ENCODE data around the gene UNC93A.

Gene UNC93A

DNA sequence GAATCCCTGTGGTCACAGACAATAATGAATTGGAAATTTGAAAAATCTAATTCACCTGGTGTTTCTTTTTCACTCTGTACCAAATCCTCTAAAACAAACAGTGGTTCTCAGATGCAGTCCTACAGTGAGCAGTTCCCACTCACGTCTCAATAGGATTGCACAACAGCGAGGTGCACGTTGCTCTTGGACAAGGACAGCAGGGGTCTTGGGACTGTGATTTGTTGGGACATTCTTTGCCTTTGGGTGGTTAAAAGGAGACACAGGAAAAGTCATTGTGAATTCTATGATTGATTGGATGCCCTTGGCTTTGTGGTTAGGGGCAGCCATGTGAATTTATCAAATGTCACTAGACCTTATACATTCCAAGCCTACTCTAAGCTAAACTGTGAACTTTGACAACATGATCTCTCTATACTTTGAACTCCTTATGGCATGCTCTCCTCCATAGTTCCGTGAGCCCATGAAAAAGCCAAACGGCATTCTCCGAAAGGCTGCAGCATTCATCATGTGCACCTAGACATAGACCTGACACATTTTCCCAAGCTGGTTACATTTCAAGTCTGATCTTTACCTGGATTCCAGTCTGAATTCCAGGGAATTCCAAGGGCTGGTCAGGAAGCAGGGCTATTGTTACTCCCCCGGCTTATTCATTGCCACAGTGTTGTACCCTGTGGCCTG, 647 bp downstream of the UNC93A start:
- no peak for TF ChIP-seq HDGF (IDR thresholded peaks at IDR 0.05; ENCODE audit: borderline replicate concordance)
- no peak for TF ChIP-seq ZNF384 (IDR thresholded peaks at IDR 0.05)
- TF ChIP-seq, protein P1, sequence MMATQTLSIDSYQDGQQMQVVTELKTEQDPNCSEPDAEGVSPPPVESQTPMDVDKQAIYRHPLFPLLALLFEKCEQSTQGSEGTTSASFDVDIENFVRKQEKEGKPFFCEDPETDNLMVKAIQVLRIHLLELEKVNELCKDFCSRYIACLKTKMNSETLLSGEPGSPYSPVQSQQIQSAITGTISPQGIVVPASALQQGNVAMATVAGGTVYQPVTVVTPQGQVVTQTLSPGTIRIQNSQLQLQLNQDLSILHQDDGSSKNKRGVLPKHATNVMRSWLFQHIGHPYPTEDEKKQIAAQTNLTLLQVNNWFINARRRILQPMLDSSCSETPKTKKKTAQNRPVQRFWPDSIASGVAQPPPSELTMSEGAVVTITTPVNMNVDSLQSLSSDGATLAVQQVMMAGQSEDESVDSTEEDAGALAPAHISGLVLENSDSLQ (IDR thresholded peaks at IDR 0.05): no peak
- TF ChIP-seq BHLHE40 (IDR thresholded peaks at IDR 0.05; ENCODE audit: borderline replicate concordance): no peak
- no peak for TF ChIP-seq NFRKB (IDR thresholded peaks at IDR 0.05)
- no peak for TF ChIP-seq FOXM1 (IDR thresholded peaks at IDR 0.05; ENCODE audit: borderline replicate concordance)
- TF ChIP-seq L3MBTL2 (conservative IDR thresholded peaks at IDR 0.05): no peak
- no peak for TF ChIP-seq SP1 (IDR thresholded peaks at IDR 0.05)
- POLR2A ChIA-PET: no interaction called here
- CTCF ChIA-PET: no interaction called here
- DNase-seq (ENCODE audit: extremely low spot score): no peak

DNA sequence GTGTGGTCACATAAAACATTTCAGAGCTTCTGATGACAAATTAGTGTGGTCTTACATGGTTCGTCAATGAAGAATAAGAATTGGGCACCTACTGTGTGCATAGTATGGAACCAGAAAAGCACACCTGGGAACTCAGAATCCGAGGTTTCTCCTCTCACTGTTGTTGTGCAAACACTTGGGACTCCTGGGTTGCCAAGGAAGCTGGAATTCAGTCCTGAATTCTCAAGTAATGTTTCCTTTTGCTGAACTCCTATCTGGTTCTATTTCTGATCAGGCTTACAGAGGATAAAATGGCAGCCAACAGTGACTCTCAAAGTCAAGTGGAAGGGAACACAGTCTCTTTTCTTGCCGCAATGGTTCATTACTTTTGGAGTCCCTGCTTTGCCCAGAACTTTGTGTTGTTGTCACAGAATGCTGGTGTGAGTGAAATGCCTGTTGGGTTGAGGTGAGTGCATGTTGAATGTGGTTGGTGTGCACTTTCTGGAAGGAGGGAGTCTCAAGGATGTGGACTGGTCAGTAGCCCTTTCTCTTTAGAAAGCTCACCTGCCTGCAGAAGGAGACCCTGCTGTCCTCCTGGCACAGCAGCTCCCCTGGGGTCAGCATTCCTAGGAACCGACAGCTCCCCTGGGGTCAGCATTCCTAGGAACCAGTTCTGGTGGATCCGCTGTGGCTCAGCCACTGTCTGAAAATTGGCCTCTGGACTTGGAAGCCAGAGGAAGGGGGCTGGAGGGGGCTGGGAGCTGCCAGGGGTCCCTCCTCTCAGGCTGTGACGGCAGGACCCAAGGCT, 1.4 kb downstream of the UNC93A start:
- CTCF ChIA-PET: no interaction called here
- no peak for DNase-seq (ENCODE audit: extremely low spot score)
- POLR2A ChIA-PET: no interaction called here
- TF ChIP-seq ELF4 (IDR thresholded peaks at IDR 0.05) (no peak), SP1 (IDR thresholded peaks at IDR 0.05) (no peak), BHLHE40 (IDR thresholded peaks at IDR 0.05; ENCODE audit: borderline replicate concordance) (no peak), ARNT (IDR thresholded peaks at IDR 0.05) (no peak), ZNF384 (IDR thresholded peaks at IDR 0.05) (no peak), FOXM1 (IDR thresholded peaks at IDR 0.05; ENCODE audit: borderline replicate concordance) (no peak), FOXK2 (IDR thresholded peaks at IDR 0.05) (no peak)

DNA sequence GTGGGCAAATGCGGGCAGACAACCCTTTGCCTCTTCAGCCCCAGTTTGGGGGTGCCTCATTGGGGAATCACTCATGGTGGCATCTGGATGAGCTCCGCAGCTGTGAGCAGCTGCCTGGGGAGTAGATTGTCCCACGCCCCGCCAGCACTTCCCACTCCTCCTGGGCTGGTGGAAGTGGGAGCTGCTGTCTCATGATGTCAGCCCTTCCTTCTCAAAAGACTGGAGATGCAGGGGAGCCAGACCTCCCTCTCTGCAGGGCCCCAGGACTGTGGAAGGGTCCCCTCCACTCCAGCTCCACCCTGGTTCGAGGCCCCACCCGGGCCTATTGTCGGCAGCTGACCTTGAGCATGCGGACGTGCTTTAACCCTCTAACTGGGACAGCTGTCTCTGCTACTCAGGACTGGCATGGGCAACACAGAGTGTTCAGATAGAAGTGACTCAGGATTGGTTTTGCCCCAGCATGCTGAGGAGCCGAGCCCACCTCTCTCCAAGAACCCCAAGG, 2.0 kb downstream of the UNC93A start:
- TF ChIP-seq NFRKB (IDR thresholded peaks at IDR 0.05): no peak
- no peak for TF ChIP-seq FOXK2 (IDR thresholded peaks at IDR 0.05)
- TF ChIP-seq FOXA1 (IDR thresholded peaks at IDR 0.05): no peak
- TF ChIP-seq ELF4 (IDR thresholded peaks at IDR 0.05): no peak
- TF ChIP-seq, protein P1 (IDR thresholded peaks at IDR 0.05): no peak
- TF ChIP-seq LEF1 (IDR thresholded peaks at IDR 0.05; ENCODE audit: borderline replicate concordance): no peak
- TF ChIP-seq SP1 (IDR thresholded peaks at IDR 0.05): no peak
- TF ChIP-seq ZNF384 (IDR thresholded peaks at IDR 0.05): no peak
- no peak for TF ChIP-seq TARDBP (IDR thresholded peaks at IDR 0.05)
- CTCF ChIA-PET: no interaction called here
- POLR2A ChIA-PET: no interaction called here
- no peak for DNase-seq (ENCODE audit: extremely low spot score)

DNA sequence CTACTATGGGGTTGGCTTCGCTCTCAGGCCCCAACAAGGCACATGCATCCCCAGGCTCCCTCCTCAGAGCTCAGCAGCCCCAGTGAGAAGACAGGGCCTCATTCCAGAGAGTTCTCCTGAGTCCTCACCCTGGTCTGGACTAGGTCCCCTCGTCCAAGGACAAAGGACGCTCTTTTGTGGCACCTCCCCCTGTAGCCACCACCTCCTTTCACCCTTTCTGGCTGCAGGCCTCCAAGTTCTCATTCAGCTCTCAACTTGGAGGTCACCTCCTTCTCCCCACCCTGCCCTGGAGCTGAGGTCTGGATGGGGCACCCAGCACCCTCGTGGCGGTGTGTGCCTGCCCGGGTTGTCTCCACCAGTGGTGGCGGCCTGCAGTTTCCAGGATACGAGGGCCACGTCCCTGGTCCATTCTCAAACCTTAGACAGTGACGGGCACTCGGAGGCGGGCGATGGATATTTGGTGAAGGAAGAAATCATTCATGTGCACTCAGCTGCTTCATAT, 2.5 kb downstream of the UNC93A start:
- CTCF ChIA-PET: no interaction called here
- no peak for TF ChIP-seq L3MBTL2 (conservative IDR thresholded peaks at IDR 0.05)
- TF ChIP-seq, protein P1 (IDR thresholded peaks at IDR 0.05): no peak
- TF ChIP-seq HDGF (IDR thresholded peaks at IDR 0.05; ENCODE audit: borderline replicate concordance): no peak
- POLR2A ChIA-PET: interaction anchor here (0.7 kb wide), 1 partner anchor 58 kb away, joined by 3 read pairs; no protein-coding TSS in a partner anchor
- no peak for DNase-seq (ENCODE audit: extremely low spot score)

DNA sequence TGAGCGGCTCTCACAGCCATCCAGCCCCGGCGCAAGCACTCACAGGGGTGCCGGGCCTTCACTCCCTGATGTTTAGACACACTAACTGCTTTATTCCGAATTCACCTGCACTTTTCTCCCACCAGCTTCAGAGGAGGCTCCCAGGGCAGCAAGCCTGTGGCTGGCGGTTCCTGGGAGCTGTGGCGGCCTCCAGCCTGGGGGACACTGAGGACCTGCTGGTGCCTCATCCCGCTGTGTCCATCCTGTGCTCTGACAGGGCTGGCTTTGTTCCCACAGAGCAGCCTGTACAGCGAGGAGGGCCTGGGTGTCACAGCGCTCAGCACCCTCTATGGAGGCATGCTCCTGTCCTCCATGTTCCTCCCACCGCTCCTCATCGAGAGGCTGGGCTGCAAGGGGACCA, 3.1 kb downstream of the UNC93A start:
- ChIA-PET POLR2A (interaction anchor here (0.7 kb wide), 1 partner anchor 57 kb away, joined by 3 read pairs; no protein-coding TSS in a partner anchor), CTCF (no interaction called here)
- no peak for DNase-seq (ENCODE audit: extremely low spot score)
- TF ChIP-seq BHLHE40 (IDR thresholded peaks at IDR 0.05; ENCODE audit: borderline replicate concordance): no peak
- TF ChIP-seq HDGF (IDR thresholded peaks at IDR 0.05; ENCODE audit: borderline replicate concordance): no peak
- TF ChIP-seq FOXM1 (IDR thresholded peaks at IDR 0.05; ENCODE audit: borderline replicate concordance): no peak
- no peak for TF ChIP-seq LEF1 (IDR thresholded peaks at IDR 0.05; ENCODE audit: borderline replicate concordance)
- TF ChIP-seq ELF4 (IDR thresholded peaks at IDR 0.05): no peak
- no peak for TF ChIP-seq CTBP1 (IDR thresholded peaks at IDR 0.05; ENCODE audit: borderline replicate concordance)
- no peak for TF ChIP-seq L3MBTL2 (conservative IDR thresholded peaks at IDR 0.05)
- TF ChIP-seq NFRKB (IDR thresholded peaks at IDR 0.05): no peak
- no peak for TF ChIP-seq TARDBP (IDR thresholded peaks at IDR 0.05)
- TF ChIP-seq ARNT (IDR thresholded peaks at IDR 0.05): no peak
- no peak for TF ChIP-seq SP1 (IDR thresholded peaks at IDR 0.05)

DNA sequence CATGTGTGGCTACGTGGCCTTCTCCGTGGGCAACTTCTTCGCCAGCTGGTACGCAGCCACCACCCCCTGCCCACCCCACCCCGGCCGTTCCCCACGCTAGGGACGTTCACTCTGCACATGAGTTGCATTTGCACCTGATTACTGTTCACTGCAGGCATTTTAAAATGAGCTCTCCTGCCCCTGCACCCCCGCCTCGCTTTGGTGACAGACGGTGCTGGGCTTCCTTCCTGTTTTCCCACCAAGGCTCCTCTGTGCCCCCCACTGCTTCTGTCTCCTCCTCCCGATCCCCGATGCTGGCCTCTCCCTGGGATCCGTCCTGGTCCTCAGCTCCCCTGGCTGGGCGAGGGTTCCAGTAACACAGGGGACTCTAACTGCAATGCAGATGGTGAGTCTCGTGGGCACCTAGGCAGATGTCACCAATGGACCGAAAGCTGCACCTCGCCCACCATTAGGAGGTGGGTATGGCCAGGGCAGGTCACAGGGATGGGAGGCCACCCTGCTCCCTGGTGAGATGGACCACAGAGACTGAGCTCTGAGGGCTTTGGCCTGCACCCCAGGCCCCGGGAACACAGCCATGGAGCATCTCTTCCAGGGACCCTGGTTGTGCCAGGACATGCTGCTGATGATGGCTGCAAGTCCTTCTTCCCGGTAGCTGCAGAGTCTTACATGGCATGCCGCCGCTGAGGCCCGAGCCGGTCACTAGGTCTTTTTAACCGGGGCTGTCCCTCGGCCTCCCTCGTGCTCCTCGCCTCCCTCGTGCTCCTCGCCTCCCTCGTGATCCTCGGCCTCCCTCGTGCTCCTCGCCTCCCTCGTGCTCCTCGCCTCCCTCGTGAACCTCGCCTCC, 3.8 kb downstream of the UNC93A start:
- no peak for TF ChIP-seq BHLHE40 (IDR thresholded peaks at IDR 0.05; ENCODE audit: borderline replicate concordance)
- no peak for TF ChIP-seq HDGF (IDR thresholded peaks at IDR 0.05; ENCODE audit: borderline replicate concordance)
- no peak for TF ChIP-seq TARDBP (IDR thresholded peaks at IDR 0.05)
- no peak for TF ChIP-seq SP1 (IDR thresholded peaks at IDR 0.05)
- TF ChIP-seq L3MBTL2 (conservative IDR thresholded peaks at IDR 0.05): no peak
- TF ChIP-seq, protein P1 (IDR thresholded peaks at IDR 0.05): no peak
- no peak for TF ChIP-seq LEF1 (IDR thresholded peaks at IDR 0.05; ENCODE audit: borderline replicate concordance)
- no peak for TF ChIP-seq ARNT (IDR thresholded peaks at IDR 0.05)
- no peak for TF ChIP-seq NFRKB (IDR thresholded peaks at IDR 0.05)
- TF ChIP-seq ZNF384 (IDR thresholded peaks at IDR 0.05): no peak
- no peak for TF ChIP-seq ELF4 (IDR thresholded peaks at IDR 0.05)
- TF ChIP-seq FOXM1 (IDR thresholded peaks at IDR 0.05; ENCODE audit: borderline replicate concordance): no peak
- TF ChIP-seq SUZ12 (IDR thresholded peaks at IDR 0.05): no peak
- TF ChIP-seq FOXA1 (IDR thresholded peaks at IDR 0.05): no peak
- no peak for TF ChIP-seq CTBP1 (IDR thresholded peaks at IDR 0.05; ENCODE audit: borderline replicate concordance)
- no peak for TF ChIP-seq FOXK2 (IDR thresholded peaks at IDR 0.05)
- ChIA-PET CTCF (interaction anchor here (0.6 kb wide), 1 partner anchor 173 kb away, joined by 3 read pairs; no protein-coding TSS in a partner anchor), POLR2A (no interaction called here)
- no peak for DNase-seq (ENCODE audit: extremely low spot score)

Measured in HEK293T (cell line).